Suprapubic skin (tissue), 4 donors: Measurements from ENCODE around the gene HCFC2. TPM values are rescaled to one million over a fixed set of nuclear protein-coding genes. Genes with fewer than 3 reads are reported as not detected.

Experiments
- DNase-seq, 2 donors: peaks; one replicate each; pipeline ENCODE4 v3.0.0-alpha.2; 2019; ENCODE audit warnings: low spot score in 2 of 2
- H3K27ac ChIP-seq: fragments of 200-600 bp; sonication (generic); one replicate; pipeline ENCODE4 v1.5.1; 2019
- H3K27me3 ChIP-seq: fragments of 200-600 bp; sonication (generic); one replicate; pipeline ENCODE4 v1.5.1; 2019
- H3K36me3 ChIP-seq: fragments of 200-600 bp; sonication (generic); one replicate; pipeline ENCODE4 v1.5.1; 2019
- H3K4me1 ChIP-seq: fragments of 200-600 bp; sonication (generic); one replicate; pipeline ENCODE4 v1.5.1; 2019
- H3K4me3 ChIP-seq: fragments of 200-600 bp; sonication (generic); one replicate; pipeline ENCODE4 v1.5.1; 2019; ENCODE audit warnings: mild to moderate bottlenecking
- H3K9me3 ChIP-seq: fragments of 200-600 bp; sonication (generic); one replicate; pipeline ENCODE4 v1.5.1; 2019
- EP300 ChIP-seq: sonication (generic); formaldehyde crosslinking; IDR thresholded peaks from one replicate; pipeline ENCODE4 v1.6.1; 2017; ENCODE audit warnings: antibody characterized with exemption
- POLR2A ChIP-seq, 2 donors: fragments of 450-650 bp; IDR thresholded peaks; one replicate each; pipeline ENCODE4 v1.6.1; 2017; ENCODE audit warnings: antibody characterized with exemption in 2 of 2, mild to moderate bottlenecking in 2 of 2, moderate library complexity in 2 of 2
- POLR2AphosphoS5 ChIP-seq, 3 donors: sonication (generic); formaldehyde crosslinking; IDR thresholded peaks; one replicate each; pipeline ENCODE4 v1.6.1; 2017; ENCODE audit warnings: antibody characterized with exemption in 3 of 3
- WGBS: methylation state at CpG from one replicate; pipeline ENCODE4 v1.1.5; 2018; 5-methylcytosine and 5-hydroxymethylcytosine counted together
- total RNA-seq, 4 donors: library from RNA; depleted of rRNA; stranded (reverse); fragments of >200 nt; gene quantifications; one replicate each; pipeline ENCODE4 v1.1.0, GENCODE V29; 2016
- TF ChIP-seq, protein P1 (sequence below), 2 donors: fragments of 200-600 bp in 1 of 2; fragments of 450-650 bp in 1 of 2; sonication (generic) in 1 of 2; IDR thresholded peaks; one replicate each; pipeline ENCODE4 v1.5.1; 2016 to 2019; ENCODE audit warnings: antibody characterized with exemption in 2 of 2, mild to moderate bottlenecking in 1 of 2, moderate library complexity in 1 of 2

Gene HCFC2
- total RNA-seq, 4 donors from 2014 or later = 16.9 to 28.1 (median 20.0) TPM

DNA sequence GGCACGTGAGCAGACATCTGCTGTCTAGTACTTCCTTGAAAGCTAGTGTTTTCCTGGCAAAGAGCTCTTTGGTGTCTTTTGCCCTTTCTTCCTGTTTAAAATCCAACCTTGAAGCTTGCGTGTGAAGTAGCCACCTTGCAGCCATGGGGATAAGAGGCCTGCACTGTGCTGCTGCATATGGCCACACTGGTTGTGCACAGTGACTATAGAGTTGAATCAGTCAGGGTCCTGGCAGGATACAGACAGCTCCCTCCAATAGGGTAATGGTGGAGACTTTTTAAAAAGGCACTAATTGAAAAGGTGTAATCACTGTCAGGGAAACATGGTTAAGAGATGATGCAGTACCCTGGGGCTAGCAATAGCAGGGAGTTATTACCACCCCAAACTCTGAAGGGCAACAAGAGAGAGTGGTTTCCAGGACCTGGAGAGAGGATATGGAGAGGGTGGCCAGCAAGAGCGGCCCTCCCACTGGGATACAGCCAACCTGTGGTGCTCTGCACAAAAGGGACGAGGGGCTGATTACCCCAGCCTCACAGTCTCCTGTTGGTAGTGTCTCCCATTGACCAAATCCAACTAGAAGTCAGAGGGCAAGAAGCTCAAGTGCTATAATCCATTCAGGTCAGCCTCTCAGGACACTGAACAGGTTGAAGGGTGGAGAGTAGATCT lies 9.5 kb upstream of the HCFC2 start:
- Histone ChIP-seq H3K27me3 (peaks cover 19% of the 10 kb centered on the region), H3K4me1 (peaks cover 12% of the 10 kb centered on the region), H3K9me3 (no peaks in the 10 kb centered on the region), H3K36me3 (no peaks in the 10 kb centered on the region), H3K4me3 (no peak overlapping the region), H3K27ac (no peak overlapping the region)
- no peak for DNase-seq
- 74% methylated on average over 4 of the region's 4 CpGs for WGBS
- TF ChIP-seq POLR2AphosphoS5 (IDR thresholded peaks at IDR 0.05) = no peak

DNA sequence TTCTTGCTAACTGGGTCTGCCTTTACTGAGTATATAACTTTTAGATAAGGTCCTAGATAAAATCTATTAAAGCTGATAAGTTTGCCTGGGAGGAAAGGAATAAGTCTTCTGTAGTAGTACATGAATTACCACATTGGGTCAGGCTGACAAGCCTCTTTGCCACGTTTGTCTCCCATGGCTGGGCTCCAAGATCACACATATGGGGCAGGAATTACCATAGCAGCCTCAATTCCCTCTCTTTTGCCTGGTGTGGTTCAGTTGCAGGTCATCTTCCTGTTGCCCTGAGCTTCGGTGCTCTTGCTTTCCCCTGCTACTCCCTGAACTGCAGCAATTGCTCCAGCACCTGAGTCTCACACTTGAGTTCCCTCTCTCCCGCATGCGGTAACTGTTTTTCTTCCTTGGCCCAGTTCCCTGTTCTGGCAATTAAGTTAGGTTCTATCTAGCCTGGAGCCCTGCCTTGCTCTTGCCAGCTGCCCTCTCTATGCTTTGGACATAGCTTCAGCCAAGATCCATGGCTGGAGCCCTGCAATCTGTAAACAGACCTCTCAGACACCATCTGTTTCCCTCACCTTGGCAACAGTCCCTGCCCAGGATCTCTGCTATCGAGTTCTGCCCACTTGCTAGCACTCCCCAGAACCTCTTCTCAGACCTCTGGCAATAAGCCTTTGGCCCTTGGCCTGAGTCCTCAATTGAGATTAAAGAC lies 8.5 kb upstream of the HCFC2 start:
- TF ChIP-seq POLR2AphosphoS5 (IDR thresholded peaks at IDR 0.05) = no peak
- no peak for TF ChIP-seq EP300
- TF ChIP-seq POLR2A (IDR thresholded peaks at IDR 0.05) = no peak
- TF ChIP-seq, protein P1, sequence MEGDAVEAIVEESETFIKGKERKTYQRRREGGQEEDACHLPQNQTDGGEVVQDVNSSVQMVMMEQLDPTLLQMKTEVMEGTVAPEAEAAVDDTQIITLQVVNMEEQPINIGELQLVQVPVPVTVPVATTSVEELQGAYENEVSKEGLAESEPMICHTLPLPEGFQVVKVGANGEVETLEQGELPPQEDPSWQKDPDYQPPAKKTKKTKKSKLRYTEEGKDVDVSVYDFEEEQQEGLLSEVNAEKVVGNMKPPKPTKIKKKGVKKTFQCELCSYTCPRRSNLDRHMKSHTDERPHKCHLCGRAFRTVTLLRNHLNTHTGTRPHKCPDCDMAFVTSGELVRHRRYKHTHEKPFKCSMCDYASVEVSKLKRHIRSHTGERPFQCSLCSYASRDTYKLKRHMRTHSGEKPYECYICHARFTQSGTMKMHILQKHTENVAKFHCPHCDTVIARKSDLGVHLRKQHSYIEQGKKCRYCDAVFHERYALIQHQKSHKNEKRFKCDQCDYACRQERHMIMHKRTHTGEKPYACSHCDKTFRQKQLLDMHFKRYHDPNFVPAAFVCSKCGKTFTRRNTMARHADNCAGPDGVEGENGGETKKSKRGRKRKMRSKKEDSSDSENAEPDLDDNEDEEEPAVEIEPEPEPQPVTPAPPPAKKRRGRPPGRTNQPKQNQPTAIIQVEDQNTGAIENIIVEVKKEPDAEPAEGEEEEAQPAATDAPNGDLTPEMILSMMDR (IDR thresholded peaks at IDR 0.05) = no peak
- no peak overlapping the region for H3K27ac ChIP-seq
- WGBS = 23% methylated on average over 5 of the region's 5 CpGs
- no peaks in the 10 kb centered on the region for H3K9me3 ChIP-seq
- peaks cover 12% of the 10 kb centered on the region for H3K27me3 ChIP-seq
- no peak overlapping the region for H3K4me3 ChIP-seq
- DNase-seq = no peak
- H3K4me1 ChIP-seq = peaks cover 3% of the 10 kb centered on the region
- no peaks in the 10 kb centered on the region for H3K36me3 ChIP-seq

DNA sequence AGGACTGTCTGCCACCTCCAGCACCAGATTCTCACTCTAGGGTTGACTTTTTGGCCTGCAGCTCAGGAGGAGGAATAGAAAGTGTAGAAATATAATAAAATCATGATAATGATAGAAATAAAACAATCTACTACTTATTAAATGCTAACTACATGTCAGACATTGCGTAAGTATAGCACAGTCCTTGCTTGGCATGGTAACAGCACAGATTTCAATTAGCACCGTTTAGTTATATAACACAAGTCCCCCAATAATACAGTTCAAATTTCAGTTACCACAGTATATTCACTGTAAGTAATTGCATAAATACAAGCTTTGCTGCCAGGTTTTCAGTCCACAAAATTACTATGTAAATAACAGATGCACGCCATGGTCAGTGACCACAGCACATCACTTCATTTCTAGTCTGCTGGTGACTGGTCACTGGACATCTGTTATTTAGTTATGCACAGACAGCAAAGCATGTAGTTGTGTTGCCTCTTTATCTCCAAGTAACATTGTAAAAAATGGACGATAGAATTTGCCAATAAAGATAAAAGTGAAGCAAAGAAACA lies 7.8 kb upstream of the HCFC2 start:
- no peak for DNase-seq
- peaks cover 10% of the 10 kb centered on the region for H3K27me3 ChIP-seq
- 75% methylated on average over 4 of the region's 4 CpGs for WGBS
- peaks cover 3% of the 10 kb centered on the region for H3K4me1 ChIP-seq
- H3K27ac ChIP-seq = no peak overlapping the region
- no peak overlapping the region for H3K4me3 ChIP-seq
- TF ChIP-seq POLR2A (IDR thresholded peaks at IDR 0.05) (no peak), EP300 (no peak), POLR2AphosphoS5 (IDR thresholded peaks at IDR 0.05) (no peak)
- TF ChIP-seq, protein P1 (IDR thresholded peaks at IDR 0.05) = no peak
- H3K36me3 ChIP-seq = no peaks in the 10 kb centered on the region
- H3K9me3 ChIP-seq = no peaks in the 10 kb centered on the region

DNA sequence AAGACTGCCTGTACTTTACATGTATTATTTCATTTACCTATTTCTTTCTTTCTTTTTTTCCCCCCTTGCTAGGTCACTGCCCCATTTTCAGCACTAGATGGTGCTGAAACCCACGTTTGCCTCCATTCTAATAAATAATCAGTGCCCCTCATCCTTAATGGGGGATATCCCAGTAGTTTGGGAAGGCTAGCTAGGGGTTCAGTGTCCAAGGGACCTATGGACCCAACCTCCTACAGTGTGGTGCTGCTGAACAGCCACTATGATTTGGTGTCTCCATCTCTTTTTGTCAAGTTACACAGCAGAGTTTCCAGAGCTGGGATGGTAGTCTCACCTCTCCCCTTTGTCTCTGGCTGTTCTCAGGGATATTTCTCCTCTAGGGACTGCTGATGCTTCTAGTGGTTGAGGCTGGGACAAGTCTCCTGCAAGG lies 6.5 kb upstream of the HCFC2 start:
- 4% methylated on average over 1 of the region's 1 CpG for WGBS
- TF ChIP-seq, protein P1 (IDR thresholded peaks at IDR 0.05) = peak; percentile 29 to 33
- no peak for TF ChIP-seq EP300
- Histone ChIP-seq H3K4me3 (no peak overlapping the region), H3K4me1 (peaks cover 3% of the 10 kb centered on the region), H3K27ac (no peak overlapping the region), H3K9me3 (no peaks in the 10 kb centered on the region), H3K27me3 (peaks cover 4% of the 10 kb centered on the region), H3K36me3 (no peaks in the 10 kb centered on the region)
- DNase-seq = no peak

DNA sequence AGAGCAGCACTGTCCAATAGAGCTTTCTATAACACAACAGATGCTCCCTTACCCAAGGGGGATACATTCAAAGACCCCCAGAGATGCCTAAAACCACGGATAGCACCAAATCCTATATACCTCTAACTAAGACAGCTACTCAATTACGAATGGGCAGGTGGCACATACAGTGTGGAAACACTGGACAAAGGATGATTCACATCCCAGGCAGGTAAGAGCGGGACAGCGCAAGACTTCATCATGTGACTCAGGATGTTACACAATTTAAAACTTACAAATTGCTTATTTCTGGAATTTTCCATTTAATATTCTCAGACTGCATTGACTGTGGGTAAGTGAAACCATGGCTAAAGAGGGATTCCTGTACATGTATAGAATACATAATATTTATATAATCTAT lies 5.5 kb upstream of the HCFC2 start:
- Histone ChIP-seq H3K9me3 (no peaks in the 10 kb centered on the region), H3K4me1 (peaks cover 10% of the 10 kb centered on the region), H3K36me3 (no peaks in the 10 kb centered on the region), H3K4me3 (no peak overlapping the region), H3K27ac (no peak overlapping the region), H3K27me3 (no peaks in the 10 kb centered on the region)
- DNase-seq = no peak
- WGBS = 76% methylated on average over 4 of the region's 4 CpGs
- TF ChIP-seq, protein P1 (IDR thresholded peaks at IDR 0.05) = no peak
- TF ChIP-seq EP300 (no peak), POLR2AphosphoS5 (IDR thresholded peaks at IDR 0.05) (no peak), POLR2A (IDR thresholded peaks at IDR 0.05) (no peak)
